ENCODE data around the gene SUDS3. TPM values are rescaled to one million over a fixed set of nuclear protein-coding genes. Genes with fewer than 3 reads are reported as not detected.

SUDS3 gene
- polyA plus RNA-seq, 1 donor from 2014 or later = 17.8 TPM

- Mint-ChIP-seq H3K4me1 (peaks cover 20 to 28% (median 20%) of the 10 kb centered on the region in 3 donors), H3K27me3 (peaks cover 6% of the 10 kb centered on the region), H3K27ac (no peak overlapping the region), H3K36me3 (peaks cover 2% of the 10 kb centered on the region), H3K4me3 (peak overlapping the region in 1 of 4 donors; percentile 59), H3K9me3 (no peaks in the 10 kb centered on the region)
Measured at GRCh38 chr12:118368821-118369220, 7.5 kb upstream of the SUDS3 start.

DNA sequence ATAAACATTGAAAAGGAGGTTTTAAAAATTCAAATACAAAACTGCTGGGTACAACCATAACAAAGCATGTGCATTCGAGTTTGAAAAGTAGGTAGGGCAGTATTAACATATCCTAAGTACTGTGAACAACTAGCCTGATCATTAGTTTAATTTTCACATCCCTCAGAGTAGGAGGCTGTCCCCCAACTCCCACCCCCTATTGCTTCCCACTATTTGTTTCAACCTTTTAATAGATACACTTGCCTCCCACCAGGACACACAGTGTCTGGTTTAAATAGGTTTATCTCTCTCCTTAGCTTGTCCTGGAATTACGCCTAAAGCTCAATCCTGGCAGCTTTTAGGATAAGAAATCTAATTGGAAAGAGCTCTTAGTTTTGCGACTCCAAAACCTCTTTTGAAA lies 5.8 kb upstream of the SUDS3 start:
- Mint-ChIP-seq H3K27me3 (peaks cover 6% of the 10 kb centered on the region), H3K4me3 (peak overlapping the region; percentile 90 to 98 (median 94)), H3K27ac (no peak overlapping the region), H3K4me1 (peaks cover 19 to 25% (median 24%) of the 10 kb centered on the region in 3 donors), H3K36me3 (peaks cover 4% of the 10 kb centered on the region), H3K9me3 (no peaks in the 10 kb centered on the region)

GRCh38 chr12:118371321-118372282 lies 4.8 kb upstream of the SUDS3 start:
- H3K4me3 Mint-ChIP-seq = peak overlapping the region; percentile 90 to 98 (median 94)
- H3K9me3 Mint-ChIP-seq = no peaks in the 10 kb centered on the region
- peaks cover 24 to 29% (median 28%) of the 10 kb centered on the region in 3 donors for H3K4me1 Mint-ChIP-seq
- peaks cover 6% of the 10 kb centered on the region for H3K27me3 Mint-ChIP-seq
- peaks cover 4% of the 10 kb centered on the region for H3K36me3 Mint-ChIP-seq
- H3K27ac Mint-ChIP-seq = peak overlapping the region; percentile 10 to 64 (median 63)

GRCh38 chr12:118372541-118373495 lies 3.5 kb upstream of the SUDS3 start, which contains the start of gene TAOK3:
Gene TAOK3 (minus strand): TSS chr12:118372907. CDS start chr12:118255567, 117,340 bp downstream.
- H3K9me3 Mint-ChIP-seq = no peaks in the 10 kb centered on the region
- peaks cover 6% of the 10 kb centered on the region for H3K27me3 Mint-ChIP-seq
- peak within 1 kb of the TSS; percentile 90 to 98 (median 94) for H3K4me3 Mint-ChIP-seq
- peaks cover 4% of the 10 kb centered on the region for H3K36me3 Mint-ChIP-seq
- peak within 1 kb of the TSS; percentile 91 to 100 (median 92) for H3K27ac Mint-ChIP-seq
- peaks cover 29 to 39% (median 33%) of the 10 kb centered on the region in 3 donors for H3K4me1 Mint-ChIP-seq

GRCh38 chr12:118373616-118374015 lies 2.7 kb upstream of the SUDS3 start:
- Mint-ChIP-seq H3K9me3 (no peaks in the 10 kb centered on the region), H3K4me1 (peaks cover 29 to 43% (median 38%) of the 10 kb centered on the region in 3 donors), H3K27ac (peak overlapping the region; percentile 91 to 100 (median 92)), H3K4me3 (peak overlapping the region; percentile 90 to 98 (median 94)), H3K27me3 (peaks cover 6% of the 10 kb centered on the region), H3K36me3 (peaks cover 4% of the 10 kb centered on the region)

DNA sequence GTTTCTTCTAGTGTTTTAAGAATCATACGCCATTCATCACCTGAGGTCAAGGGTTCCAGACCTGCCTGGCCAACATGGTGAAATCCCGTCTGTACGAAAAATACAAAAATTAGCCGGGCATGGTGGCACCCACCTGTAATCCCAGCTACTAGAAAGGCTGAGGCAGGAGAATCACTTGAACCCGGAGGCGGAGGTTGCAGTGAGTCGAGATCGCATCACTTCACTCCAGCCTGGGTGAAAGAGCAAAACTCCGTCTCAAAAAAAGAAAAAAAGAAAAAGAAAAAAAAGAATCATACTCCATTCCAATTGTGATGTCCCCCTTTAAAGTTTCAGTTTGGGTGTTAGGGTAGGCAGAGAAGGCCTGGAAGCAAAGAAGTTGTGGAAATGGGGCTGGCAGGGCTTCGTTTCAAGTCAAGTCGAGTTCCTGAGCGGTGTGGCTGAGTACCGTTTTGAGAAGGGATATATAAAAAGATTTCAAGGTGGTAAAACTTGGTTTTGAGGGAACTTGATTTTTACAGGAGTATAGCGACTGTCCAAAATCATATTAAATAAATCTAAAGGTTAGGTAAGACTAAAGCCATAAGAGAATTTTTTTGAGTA lies 2.1 kb upstream of the SUDS3 start:
- Mint-ChIP-seq H3K27me3 (peaks cover 6% of the 10 kb centered on the region), H3K36me3 (peaks cover 3% of the 10 kb centered on the region), H3K4me3 (peak overlapping the region; percentile 47 to 91 (median 64)), H3K9me3 (no peaks in the 10 kb centered on the region), H3K27ac (peak overlapping the region in 2 of 3 donors; percentile 92 to 100), H3K4me1 (peaks cover 28 to 40% (median 37%) of the 10 kb centered on the region in 3 donors)

- peaks cover 6% of the 10 kb centered on the region for H3K27me3 Mint-ChIP-seq
- H3K9me3 Mint-ChIP-seq = no peaks in the 10 kb centered on the region
- H3K36me3 Mint-ChIP-seq = peaks cover 2% of the 10 kb centered on the region
- H3K4me3 Mint-ChIP-seq = peak overlapping the region in 3 of 4 donors; percentile 45 to 91 (median 80)
- H3K27ac Mint-ChIP-seq = peak overlapping the region in 1 of 3 donors; percentile 100
- peaks cover 27 to 38% (median 36%) of the 10 kb centered on the region in 3 donors for H3K4me1 Mint-ChIP-seq
Measured at GRCh38 chr12:118374909-118375308, 1.4 kb upstream of the SUDS3 start.

DNA sequence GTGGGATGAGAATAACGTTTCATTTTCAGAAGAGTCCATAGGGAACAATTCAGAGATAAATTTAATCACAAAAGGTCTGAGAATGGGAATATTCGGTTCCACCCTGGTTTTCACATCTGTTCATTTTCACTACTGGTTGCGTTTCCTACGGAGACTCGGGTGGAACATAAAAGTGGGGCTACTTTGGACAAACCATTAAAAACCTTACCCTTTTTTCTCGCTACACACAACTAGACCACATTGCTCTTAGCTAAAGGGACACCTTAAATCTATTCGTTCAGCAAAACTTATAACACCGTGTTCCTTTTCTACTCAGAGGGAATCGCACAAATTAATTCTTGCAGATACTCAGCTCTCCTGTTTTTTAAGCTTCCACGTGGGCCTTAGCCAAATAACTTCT lies 1.0 kb upstream of the SUDS3 start:
- peak overlapping the region in 3 of 4 donors; percentile 45 to 98 (median 91) for H3K4me3 Mint-ChIP-seq
- peaks cover 6% of the 10 kb centered on the region for H3K27me3 Mint-ChIP-seq
- peak overlapping the region in 2 of 3 donors; percentile 99 to 100 for H3K27ac Mint-ChIP-seq
- no peaks in the 10 kb centered on the region for H3K9me3 Mint-ChIP-seq
- peaks cover 4% of the 10 kb centered on the region for H3K36me3 Mint-ChIP-seq
- peaks cover 27 to 38% (median 36%) of the 10 kb centered on the region in 3 donors for H3K4me1 Mint-ChIP-seq

- Mint-ChIP-seq H3K4me1 (peaks cover 15 to 32% (median 27%) of the 10 kb centered on the region in 3 donors), H3K36me3 (peaks cover 4% of the 10 kb centered on the region), H3K27me3 (no peaks in the 10 kb centered on the region), H3K4me3 (peak overlapping the region; percentile 94 to 98 (median 97)), H3K9me3 (no peaks in the 10 kb centered on the region), H3K27ac (peak overlapping the region; percentile 90 to 99 (median 98))
Measured at GRCh38 chr12:118377021-118377883, 897 bp downstream of the SUDS3 start.

DNA sequence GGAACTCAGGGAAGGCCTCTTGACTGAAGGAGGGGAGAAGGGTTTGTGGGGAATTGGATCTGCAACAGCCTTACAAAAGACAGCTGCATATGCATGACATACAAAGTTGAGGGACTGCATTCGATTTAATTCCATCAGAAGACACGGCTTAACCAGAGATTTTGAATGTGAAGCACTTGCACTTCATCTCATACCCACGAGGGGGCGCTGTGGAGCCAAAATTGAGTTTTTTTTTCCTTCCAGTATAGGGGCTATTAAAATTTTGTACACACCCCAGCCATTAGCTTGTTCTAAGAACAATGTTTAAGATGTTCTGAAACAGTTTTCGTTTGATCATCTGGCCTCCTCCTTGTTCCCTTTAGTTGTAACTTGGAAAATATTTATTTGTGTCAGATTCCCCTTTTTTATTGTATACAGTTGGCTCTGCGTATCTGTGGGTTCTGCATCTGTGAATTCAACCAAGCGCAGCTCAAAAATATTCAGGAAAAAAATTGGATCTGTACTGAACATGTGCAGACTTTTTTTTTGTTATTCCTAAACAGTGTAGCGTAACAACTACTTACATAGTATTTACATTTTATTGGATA lies 1.6 kb downstream of the SUDS3 start:
- H3K4me3 Mint-ChIP-seq = peak overlapping the region; percentile 94 to 98 (median 97)
- H3K9me3 Mint-ChIP-seq = no peaks in the 10 kb centered on the region
- H3K36me3 Mint-ChIP-seq = peaks cover 4% of the 10 kb centered on the region
- H3K27ac Mint-ChIP-seq = peak overlapping the region; percentile 44 to 99 (median 98)
- H3K27me3 Mint-ChIP-seq = no peaks in the 10 kb centered on the region
- H3K4me1 Mint-ChIP-seq = peaks cover 15 to 28% (median 27%) of the 10 kb centered on the region in 3 donors

DNA sequence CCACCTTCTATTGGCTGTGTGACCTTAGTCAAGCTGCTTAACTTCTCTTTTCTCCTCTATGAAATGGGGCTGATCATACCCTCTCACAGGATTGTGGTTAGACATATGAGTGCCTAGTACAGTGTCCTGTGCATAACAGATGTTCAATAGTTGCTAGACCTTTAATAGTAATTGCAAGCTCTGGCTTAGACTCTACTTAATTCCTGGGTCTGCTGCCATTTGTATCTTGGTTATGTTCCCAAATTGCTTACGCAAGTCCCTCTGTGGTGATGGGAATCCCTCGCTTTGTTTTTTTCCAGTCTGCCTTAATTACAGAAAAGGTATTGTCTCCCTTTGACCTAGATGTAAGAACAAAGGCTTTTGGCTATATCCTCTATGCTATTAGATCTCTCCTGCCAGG lies 15.1 kb downstream of the SUDS3 start:
- Mint-ChIP-seq H3K27ac (no peak overlapping the region), H3K9me3 (no peaks in the 10 kb centered on the region), H3K36me3 (peaks cover 16% of the 10 kb centered on the region)

DNA sequence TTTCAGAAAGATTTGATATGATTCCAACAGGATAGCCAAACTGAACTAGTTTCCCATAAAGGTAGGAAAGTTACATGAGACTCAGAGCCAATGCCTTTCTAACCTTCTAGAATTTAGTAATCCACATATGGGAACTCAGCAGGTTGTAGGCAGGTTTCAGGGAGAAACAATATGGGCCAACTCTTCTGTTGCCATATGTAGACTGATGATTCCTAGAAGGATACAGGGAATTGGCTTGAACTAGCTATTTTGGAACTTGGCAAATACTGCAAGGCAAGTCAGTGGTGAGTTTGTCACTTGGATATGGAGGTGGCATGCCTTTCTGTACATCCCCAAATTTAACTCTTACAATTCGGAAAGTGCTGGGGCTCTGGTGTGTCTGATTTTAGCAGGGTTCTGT lies 15.5 kb downstream of the SUDS3 start:
- Mint-ChIP-seq H3K27me3 (no peaks in the 10 kb centered on the region), H3K9me3 (no peaks in the 10 kb centered on the region), H3K36me3 (peaks cover 14% of the 10 kb centered on the region), H3K4me1 (peaks cover 0 to 2% (median 0%) of the 10 kb centered on the region in 3 donors), H3K27ac (no peak overlapping the region), H3K4me3 (no peak overlapping the region)

More for the DNA sequence above, 15.1 kb downstream of the SUDS3 start:
- peaks cover 0 to 2% (median 0%) of the 10 kb centered on the region in 3 donors for H3K4me1 Mint-ChIP-seq
- no peaks in the 10 kb centered on the region for H3K27me3 Mint-ChIP-seq
- no peak overlapping the region for H3K4me3 Mint-ChIP-seq
